HEK293 (cell line): Measurements from ENCODE around the gene PFN3.

Experiments used
- CTCF ChIA-PET: fragments of 350-600 bp; formaldehyde crosslinking; extraction: SDS; loops from one replicate; lab custom pipeline; 2021; ENCODE audit warnings: antibody characterized with exemption; lab: Yijun Ruan, JAX
- POLR2A ChIA-PET: fragments of 300-600 bp; formaldehyde crosslinking; extraction: SDS; loops from one replicate; lab custom pipeline; 2020; ENCODE audit warnings: antibody characterized with exemption, inconsistent platforms; lab: Yijun Ruan, JAX
- H3K27ac ChIP-seq: fragments of 200-500 bp; sonication (Bioruptor generic); 2 replicates; pipeline ENCODE4 v1.5.1; 2014; ENCODE audit warnings: low read depth, low read length, control low read depth, inconsistent platforms; ENCODE audit errors: extremely low read depth
- H3K36me3 ChIP-seq, 2 experiments: fragments of 200-500 bp in 1 of 2; sonication (Bioruptor generic) in 1 of 2; 1 replicate in 1 of 2; 2 replicates in 1 of 2; pipeline ENCODE4 v1.5.1; 2014 to 2017; ENCODE audit warnings: inconsistent platforms in 2 of 2, low read length in 2 of 2; ENCODE audit not compliant: control insufficient read depth in 2 of 2, insufficient read depth in 1 of 2
- H3K4me1 ChIP-seq: fragments of 200-500 bp; sonication (Bioruptor generic); 2 replicates; pipeline ENCODE4 v1.5.1; 2014; ENCODE audit warnings: mild to moderate bottlenecking, low read length, inconsistent platforms; ENCODE audit not compliant: control insufficient read depth, insufficient read depth
- H3K4me3 ChIP-seq: 2 replicates; pipeline ENCODE4 v1.5.1; 2011; ENCODE audit warnings: low read depth, mild to moderate bottlenecking, control low read depth, low read length, moderate library complexity
- H3K9me3 ChIP-seq: fragments of 200-500 bp; sonication (Bioruptor generic); 2 replicates; pipeline ENCODE4 v1.5.1; 2014; ENCODE audit warnings: low read depth, low read length, inconsistent platforms; ENCODE audit not compliant: control insufficient read depth, insufficient read depth
- BCL6B ChIP-seq: fragments of 450-650 bp; formaldehyde crosslinking; IDR thresholded peaks from 2 replicates; pipeline ENCODE4 v1.5.1; 2017; ENCODE audit warnings: missing biosample characterization, missing genetic modification characterization
- GLI2 ChIP-seq: fragments of 450-650 bp; formaldehyde crosslinking; IDR thresholded peaks from 2 replicates; pipeline ENCODE4; 2017; ENCODE audit warnings: missing biosample characterization, missing genetic modification characterization, low read depth, borderline replicate concordance
- KLF7 ChIP-seq: fragments of 450-650 bp; formaldehyde crosslinking; IDR thresholded peaks from 2 replicates; pipeline ENCODE4 v1.5.1; 2016; ENCODE audit warnings: missing biosample characterization, missing genetic modification characterization, borderline replicate concordance
- MZF1 ChIP-seq: fragments of 450-650 bp; formaldehyde crosslinking; IDR thresholded peaks from 2 replicates; pipeline ENCODE4 v1.5.1; 2017; ENCODE audit warnings: missing biosample characterization, missing genetic modification characterization, borderline replicate concordance
- OSR2 ChIP-seq: fragments of 450-650 bp; formaldehyde crosslinking; IDR thresholded peaks from 2 replicates; pipeline ENCODE4 v1.5.1; 2016; ENCODE audit warnings: missing biosample characterization, missing genetic modification characterization
- PBX3 ChIP-seq: sonication (generic); formaldehyde crosslinking; IDR thresholded peaks from 2 replicates; pipeline ENCODE4 v1.8.1; 2022; ENCODE audit warnings: mild to moderate bottlenecking, moderate library complexity, missing genetic modification reagents
- PRDM2 ChIP-seq: fragments of 450-650 bp; formaldehyde crosslinking; IDR thresholded peaks from 2 replicates; pipeline ENCODE4 v1.5.1; 2016; ENCODE audit warnings: missing biosample characterization, missing genetic modification characterization, borderline replicate concordance
- SALL2 ChIP-seq: fragments of 450-650 bp; formaldehyde crosslinking; IDR thresholded peaks from 2 replicates; pipeline ENCODE4 v1.5.0; 2017; ENCODE audit warnings: missing biosample characterization, mild to moderate bottlenecking, missing genetic modification characterization, borderline replicate concordance
- TRIM28 ChIP-seq: IDR thresholded peaks from 2 replicates; pipeline ENCODE4 v1.6.1; 2011; ENCODE audit warnings: low read length, control low read depth, borderline replicate concordance
- ZBTB10 ChIP-seq: fragments of 450-650 bp; formaldehyde crosslinking; IDR thresholded peaks from 2 replicates; pipeline ENCODE4 v1.5.1; 2016; ENCODE audit warnings: missing biosample characterization, missing genetic modification characterization
- ZNF138 ChIP-seq: fragments of 450-650 bp; formaldehyde crosslinking; IDR thresholded peaks from 2 replicates; pipeline ENCODE4 v1.5.1; 2016; ENCODE audit warnings: missing biosample characterization, missing genetic modification characterization, borderline replicate concordance
- ZNF416 ChIP-seq: fragments of 450-650 bp; formaldehyde crosslinking; IDR thresholded peaks from 2 replicates; pipeline ENCODE4 v1.5.1; 2016; ENCODE audit warnings: missing biosample characterization, missing genetic modification characterization
- ZNF488 ChIP-seq: fragments of 450-650 bp; formaldehyde crosslinking; IDR thresholded peaks from 2 replicates; pipeline ENCODE4 v1.5.1; 2016; ENCODE audit warnings: missing biosample characterization, missing genetic modification characterization
- ZNF514 ChIP-seq: fragments of 450-650 bp; formaldehyde crosslinking; IDR thresholded peaks from 2 replicates; pipeline ENCODE4 v1.5.1; 2016; ENCODE audit warnings: missing biosample characterization, missing genetic modification characterization
- ZNF654 ChIP-seq: fragments of 450-650 bp; formaldehyde crosslinking; IDR thresholded peaks from 2 replicates; pipeline ENCODE4 v1.5.1; 2016; ENCODE audit warnings: low read depth, missing biosample characterization, missing genetic modification characterization
- ZNF670 ChIP-seq: fragments of 450-650 bp; formaldehyde crosslinking; IDR thresholded peaks from 2 replicates; pipeline ENCODE4 v1.5.1; 2016; ENCODE audit warnings: missing biosample characterization, missing genetic modification characterization, low read depth
- ZNF792 ChIP-seq: fragments of 450-650 bp; formaldehyde crosslinking; IDR thresholded peaks from 2 replicates; pipeline ENCODE4 v1.5.1; 2016; ENCODE audit warnings: missing biosample characterization, missing genetic modification characterization

Gene PFN3

GRCh38 chr5:177384134-177384533 is 16.3 kb downstream of the PFN3 start, which contains the start of gene SLC34A1:
TSS of gene SLC34A1 (plus strand) at chr5:177384434. CDS start at chr5:177385742, 1,308 bp downstream.
- POLR2A ChIA-PET = no interaction called here
- H3K4me3 ChIP-seq = no peak within 1 kb of the TSS
- no peak for TF ChIP-seq OSR2 (tag by site-specific recombination)
- no peak for TF ChIP-seq ZNF416 (tag by site-specific recombination)
- no peak for TF ChIP-seq KLF7
- TF ChIP-seq, all 188 proteins: peak for 0
- Histone ChIP-seq H3K9me3 (no peaks in the 10 kb centered on the region), H3K36me3 (no peaks in the 10 kb centered on the region), H3K27ac (no peak within 1 kb of the TSS), H3K4me1 (peaks cover 6% of the 10 kb centered on the region; the same call in 1 of the 2 replicates)
- CTCF ChIA-PET = interaction anchor here (0.7 to 2.3 kb wide), 9 partner anchors 9 to 73 kb away, joined by 3 to 10 read pairs (median 4); no protein-coding TSS in a partner anchor

GRCh38 chr5:177383181-177383580 is 17.3 kb downstream of the PFN3 start:
- Histone ChIP-seq H3K4me3 (no peak overlapping the region), H3K4me1 (peaks cover 6% of the 10 kb centered on the region; the same call in 1 of the 2 replicates), H3K36me3 (no peaks in the 10 kb centered on the region), H3K27ac (no peak overlapping the region), H3K9me3 (no peaks in the 10 kb centered on the region)
- CTCF ChIA-PET = interaction anchor here (0.6 to 2.3 kb wide), 9 partner anchors 9 to 117 kb away, joined by 3 to 10 read pairs (median 4); no protein-coding TSS in a partner anchor
- TF ChIP-seq MZF1 (tag by site-specific recombination) (no peak), ZNF792 (no peak), ZBTB10 (tag by site-specific recombination) (no peak), ZNF654 (no peak), ZNF670 (no peak), BCL6B (tag by site-specific recombination) (no peak), ZNF138 (tag by site-specific recombination) (no peak), PBX3 (CRISPR knock-in tag) (no peak), TRIM28 (no peak), ZNF488 (tag by site-specific recombination) (no peak), SALL2 (tag by site-specific recombination) (no peak), PRDM2 (tag by site-specific recombination) (no peak), ZNF514 (tag by site-specific recombination) (no peak), GLI2 (tag by site-specific recombination) (no peak)
- POLR2A ChIA-PET = no interaction called here
